ENCODE measurements around the gene GREB1. TPM values are rescaled to one million over a fixed set of nuclear protein-coding genes. Genes with fewer than 3 reads are reported as not detected.

GREB1 gene
- total RNA-seq, 1 experiment from 2014 or later = 0.57 TPM

DNA sequence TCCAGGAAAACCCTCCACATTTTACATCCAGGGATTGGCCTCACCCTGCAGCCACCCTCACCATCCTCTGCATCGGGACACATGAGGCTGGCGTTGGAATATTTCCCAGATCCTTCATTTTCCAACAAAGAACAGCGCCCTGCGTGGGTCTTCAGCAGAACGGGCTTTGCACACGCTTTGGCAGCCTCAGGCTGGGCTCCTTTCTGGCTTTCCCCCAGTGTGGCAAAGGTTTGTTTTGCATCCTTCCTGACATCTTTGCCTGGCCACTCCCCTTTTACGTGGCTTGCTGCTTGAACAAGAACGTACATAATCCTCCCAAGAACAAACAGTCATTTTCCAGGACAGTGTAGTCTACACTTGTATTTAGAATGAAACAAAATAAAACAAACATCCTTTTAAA, 25.6 kb upstream of the GREB1 start:
- no peak for DNase-seq (ENCODE audit: low read depth)

DNA sequence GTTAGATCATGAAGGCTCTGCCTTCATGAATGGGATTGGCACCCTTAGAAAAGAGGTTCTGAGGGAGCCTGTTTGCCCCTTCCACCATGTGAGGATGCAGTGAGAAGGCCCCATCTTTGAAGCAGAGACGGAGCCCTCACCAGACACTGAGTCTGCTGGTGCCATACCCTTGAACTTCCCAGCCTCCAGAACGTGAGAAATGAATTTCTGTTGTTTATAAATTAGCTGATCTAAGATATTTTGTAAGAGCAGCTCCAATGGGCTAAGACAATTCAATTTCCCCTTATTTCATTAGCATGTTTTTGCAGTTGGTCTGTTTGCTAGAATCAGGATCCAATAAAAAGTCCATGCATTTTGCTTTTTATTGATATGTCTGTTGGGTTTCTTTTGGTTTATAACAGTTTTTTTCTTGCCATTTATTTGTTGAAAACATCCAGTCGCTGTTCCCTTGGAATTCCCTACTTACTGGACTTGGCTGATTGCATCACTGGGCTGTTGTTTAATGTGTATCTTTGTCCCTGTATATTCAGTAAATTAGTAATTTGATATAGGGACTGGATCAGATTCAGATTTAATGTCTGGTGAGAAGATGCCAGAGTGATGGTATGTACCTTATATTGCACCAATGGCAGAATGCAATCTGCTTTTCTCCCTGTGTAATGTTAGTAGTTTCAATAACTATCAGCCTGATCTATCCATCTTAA, 24.0 kb upstream of the GREB1 start:
- DNase-seq (ENCODE audit: low read depth) = no peak

DNA sequence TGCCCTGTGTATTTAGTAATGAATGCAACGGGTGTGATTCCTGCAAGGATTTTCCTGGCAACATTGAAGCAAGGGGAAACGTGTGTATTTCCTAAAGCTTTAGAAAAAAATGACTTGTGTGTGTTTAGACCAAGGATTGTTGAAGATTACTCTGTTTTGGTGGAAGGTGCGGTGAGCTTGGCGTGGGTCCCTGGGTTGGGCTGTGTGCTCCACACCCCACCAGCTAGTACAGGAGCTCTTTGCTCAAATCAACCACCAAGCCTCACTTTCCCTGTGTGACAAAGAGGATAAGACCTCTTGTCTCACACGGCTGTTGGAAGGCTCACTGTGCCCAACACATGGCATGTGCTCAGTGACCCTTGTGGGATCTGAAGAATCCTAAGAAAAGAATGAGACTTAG, 21.4 kb upstream of the GREB1 start:
- DNase-seq (ENCODE audit: low read depth) = no peak

DNA sequence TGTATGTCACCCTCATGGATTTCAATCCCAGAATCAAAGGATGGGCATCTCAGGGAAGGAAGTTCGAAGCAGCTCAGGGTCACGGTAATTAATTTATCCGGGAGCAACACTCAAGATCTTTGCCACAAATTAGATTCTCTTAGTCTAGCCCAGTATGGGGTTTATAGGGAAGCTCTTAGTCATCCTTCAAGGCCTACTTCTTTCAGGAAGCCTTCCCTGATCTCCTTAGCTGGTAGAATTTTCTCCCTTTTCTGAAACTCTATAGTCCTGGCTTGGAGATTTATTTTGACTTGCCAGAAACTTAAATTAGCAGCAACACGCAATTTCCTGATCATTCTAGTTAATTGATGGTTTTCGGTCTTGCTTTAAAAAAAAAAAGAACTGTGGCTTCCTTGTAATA, 20.5 kb upstream of the GREB1 start:
- no peak for DNase-seq (ENCODE audit: low read depth)

DNA sequence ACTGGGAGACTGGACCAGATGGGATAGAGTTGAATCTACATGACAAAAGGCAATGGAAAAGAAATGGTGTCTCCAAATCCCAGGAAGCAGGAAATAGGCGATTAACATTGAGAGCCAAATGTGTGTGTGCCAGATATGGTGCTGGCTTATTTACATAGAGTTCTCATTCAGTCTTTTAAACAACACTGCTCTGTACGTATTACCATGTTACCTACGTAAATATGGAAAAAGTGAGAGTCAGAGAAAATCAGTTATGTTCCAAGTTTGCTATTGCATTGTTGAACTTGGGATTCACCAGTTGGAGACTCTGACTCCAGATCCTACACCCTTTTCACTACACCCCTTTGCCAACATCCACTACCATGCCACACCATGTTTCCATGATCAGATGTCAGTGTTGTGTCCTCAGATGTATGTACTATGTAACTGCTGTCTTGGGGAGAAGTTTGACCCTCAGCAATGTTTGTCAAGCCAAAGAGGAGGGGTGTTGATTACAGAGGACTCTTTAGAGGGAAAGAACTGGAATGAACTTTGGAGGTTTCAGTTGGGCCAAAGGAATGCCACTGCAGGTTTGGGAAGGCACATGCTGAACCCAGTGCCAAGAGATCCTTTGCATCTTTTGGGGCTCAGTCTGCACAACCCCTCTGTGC, 19.6 kb upstream of the GREB1 start:
- no peak for DNase-seq (ENCODE audit: low read depth)

DNA sequence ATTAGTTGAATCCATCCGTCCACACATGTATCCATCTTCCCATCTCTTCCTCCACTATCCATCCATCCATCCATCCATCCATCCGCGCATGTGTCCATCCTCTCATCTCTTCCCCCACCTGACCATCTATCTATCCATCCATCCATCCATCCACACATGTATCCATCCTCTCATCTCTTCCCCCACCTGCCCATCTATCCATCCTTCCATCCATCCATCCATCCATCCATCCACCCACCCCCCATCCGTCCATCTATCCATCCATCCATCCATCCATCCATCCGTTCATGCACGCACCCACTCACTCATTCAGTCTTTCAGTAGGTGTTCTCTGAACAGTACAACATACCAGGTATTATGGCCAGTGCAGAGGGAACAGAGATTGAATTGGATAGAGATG, 18.9 kb upstream of the GREB1 start:
- no peak for DNase-seq (ENCODE audit: low read depth)

DNA sequence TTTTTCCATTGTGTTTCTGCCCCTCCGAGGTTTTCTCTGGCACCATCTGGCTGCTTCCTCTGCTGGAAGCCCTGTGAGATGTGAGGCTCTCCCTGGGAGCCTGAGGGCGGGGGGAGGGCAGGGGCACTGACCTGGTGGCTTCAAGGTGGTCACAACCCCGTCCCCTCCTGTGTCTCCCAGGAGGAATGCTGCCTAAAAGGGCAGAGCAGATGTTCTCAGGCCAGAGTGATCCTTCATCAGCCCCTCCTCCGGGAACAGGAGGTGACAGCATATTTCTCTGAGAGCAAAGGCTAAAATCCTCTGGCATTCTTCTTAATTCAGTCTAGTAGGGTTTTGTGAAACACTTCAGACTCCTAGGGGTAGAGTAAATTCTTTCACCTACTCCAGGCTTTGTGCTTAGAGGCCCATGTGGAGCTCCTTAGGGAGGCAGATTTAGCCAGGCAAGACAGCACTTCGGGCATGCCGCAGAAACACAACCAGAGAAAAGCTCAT, 18.3 kb upstream of the GREB1 start:
- DNase-seq (ENCODE audit: low read depth) = no peak

DNA sequence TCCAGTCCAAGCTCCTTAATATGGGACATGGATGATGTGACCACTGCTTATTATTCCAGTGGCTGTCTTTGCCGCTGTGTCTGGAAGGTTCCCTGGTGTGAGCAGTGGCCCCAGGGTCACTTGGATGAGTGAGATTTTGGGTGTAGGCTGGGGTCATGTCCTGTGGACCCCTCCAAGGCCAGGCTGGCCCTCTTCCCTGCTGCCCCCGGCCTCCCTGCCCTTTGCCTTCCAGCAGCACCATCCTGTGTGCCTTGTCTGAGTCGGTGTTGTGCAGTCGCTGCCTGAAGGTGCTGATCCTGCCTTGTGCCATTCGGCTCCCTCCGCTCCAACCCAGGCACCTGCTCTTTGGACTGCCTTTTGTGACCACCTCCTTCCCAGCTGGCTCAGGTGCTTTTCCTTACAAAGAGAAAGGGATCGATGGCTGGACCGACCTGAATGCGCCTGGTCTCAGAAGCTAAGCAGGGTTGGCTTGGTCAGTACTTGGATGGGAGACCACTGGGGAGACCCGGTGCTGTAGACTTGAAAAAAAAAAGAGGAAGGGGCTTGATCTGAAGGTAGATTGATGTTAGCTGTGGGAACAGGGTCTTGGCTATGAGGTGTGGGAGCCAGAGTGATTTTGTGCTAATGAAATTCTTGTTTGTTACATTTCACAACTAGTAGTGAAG, 16.7 kb upstream of the GREB1 start:
- DNase-seq (ENCODE audit: low read depth) = no peak

DNA sequence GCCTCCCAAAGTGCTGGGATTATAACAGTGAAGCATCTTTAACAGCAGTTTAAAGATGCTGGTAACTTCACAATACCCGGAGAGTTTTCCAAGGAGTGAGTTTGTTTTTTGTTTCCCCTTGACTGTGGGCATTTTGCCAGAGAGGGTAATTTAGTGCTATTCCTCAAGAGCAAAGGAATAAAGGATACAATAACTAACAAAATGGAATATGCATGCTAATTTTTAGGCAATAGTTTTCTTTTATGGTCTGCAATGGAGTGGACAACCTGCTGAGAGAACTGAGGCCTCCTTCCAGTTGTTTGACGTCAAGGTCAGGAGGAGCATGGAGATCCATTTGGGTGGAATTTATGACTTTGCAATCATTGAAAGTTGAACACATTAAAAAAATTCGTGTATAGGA, 15.9 kb upstream of the GREB1 start:
- no peak for DNase-seq (ENCODE audit: low read depth)

DNA sequence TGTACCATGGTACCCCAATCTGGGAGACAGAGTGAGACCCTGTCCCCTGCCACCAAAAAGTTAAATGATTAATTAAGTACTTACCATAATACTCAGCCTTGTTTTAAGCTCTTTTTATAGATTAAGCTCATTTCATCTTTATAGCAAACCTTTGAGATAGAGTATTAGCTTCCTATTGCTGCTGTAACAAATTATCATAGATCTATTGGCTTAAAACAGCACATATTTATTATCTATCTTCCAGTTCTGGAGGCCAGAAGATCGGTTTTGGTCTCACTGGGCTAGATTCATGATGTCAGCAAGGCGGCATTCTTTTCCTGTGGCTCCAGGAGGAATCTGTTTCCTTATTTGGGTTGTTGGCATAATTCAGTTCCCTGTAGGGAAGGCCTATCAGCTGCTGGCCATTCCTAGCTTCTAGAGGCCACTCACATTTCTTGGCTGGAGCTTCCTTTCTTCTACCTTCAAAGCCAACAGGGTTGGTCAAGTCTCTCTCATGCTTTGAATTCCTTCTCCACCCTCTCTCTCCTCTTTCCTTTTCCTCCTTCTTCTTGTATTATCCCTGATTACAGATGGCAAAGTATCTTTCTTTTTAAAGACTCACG, 13.7 kb upstream of the GREB1 start:
- no peak for DNase-seq (ENCODE audit: low read depth)

DNA sequence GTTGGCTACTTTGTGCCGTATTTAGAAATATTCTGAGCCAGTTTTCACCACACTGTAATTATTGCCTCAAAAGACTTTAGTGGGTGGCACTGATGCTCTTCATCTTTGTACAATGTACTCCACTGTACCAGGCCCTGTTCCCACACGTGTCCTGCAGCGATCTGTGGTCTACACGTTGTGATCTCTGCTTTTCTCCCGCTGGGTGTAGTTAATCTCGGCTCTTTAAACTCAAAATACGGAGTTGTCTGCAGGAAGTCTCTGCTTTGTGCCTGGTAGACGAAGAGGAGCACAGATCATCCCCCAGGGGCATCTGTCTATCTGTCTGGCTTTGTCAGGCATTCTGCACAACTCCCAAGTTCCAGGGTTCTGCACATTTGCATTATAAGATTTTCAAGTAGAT, 12.1 kb upstream of the GREB1 start:
- DNase-seq (ENCODE audit: low read depth) = no peak

DNA sequence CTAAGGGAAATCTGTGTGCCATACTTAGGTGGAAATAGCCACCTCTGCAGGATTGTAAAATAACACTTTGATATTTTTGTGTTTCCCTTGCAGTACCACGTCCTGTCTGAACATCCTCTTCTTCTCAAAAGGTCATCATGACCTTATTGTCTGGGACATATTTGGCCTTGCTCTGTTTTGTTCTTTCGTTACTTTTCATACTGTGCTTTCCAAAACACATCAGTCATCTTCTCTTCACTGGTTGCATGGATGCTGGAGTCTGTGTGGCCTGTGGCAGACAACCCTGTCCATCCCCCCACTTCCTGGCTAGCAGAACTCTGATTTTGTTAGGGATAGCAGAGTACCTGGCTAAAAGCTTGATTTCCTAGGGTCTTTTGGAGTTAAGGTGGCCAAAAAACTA, 9.4 kb upstream of the GREB1 start:
- no peak for DNase-seq (ENCODE audit: low read depth)

DNA sequence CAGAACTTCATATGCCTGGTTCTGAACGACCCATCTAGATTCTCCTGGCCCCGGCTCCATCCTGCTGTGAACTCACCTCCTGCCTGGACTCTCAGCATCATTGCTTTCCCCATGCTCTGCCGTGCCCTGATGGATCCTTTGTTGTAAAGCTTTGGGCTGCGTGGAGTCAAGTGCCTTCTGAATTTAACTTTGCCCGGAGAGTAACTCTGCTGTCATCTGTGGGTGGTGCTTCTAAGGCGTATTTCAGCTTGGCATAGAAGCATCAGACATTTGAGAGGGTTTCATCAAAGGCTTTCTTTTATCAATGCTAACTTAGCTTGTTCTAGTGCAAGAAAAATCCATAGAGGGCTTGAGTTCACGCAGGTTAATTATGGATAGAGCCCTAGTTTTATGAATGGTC, 8.1 kb upstream of the GREB1 start:
- DNase-seq (ENCODE audit: low read depth) = no peak

DNA sequence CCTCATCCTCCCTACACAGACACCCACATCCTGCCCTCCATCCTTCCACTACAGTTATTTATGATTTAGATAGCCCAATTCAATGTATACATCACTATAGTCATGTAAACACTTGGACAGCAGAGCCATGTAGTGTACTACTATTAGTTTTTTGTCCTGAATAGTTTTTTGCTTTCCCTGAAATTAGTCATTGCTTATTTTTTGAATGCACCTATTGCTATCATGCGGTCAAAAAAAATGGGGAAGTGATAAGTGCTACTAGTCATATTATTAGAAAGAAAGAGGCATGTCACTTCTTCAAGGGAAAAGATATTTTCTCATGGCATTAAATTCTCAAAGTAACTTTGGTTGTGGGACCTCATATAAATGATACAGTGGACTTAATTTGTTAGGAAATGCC, 6.8 kb upstream of the GREB1 start:
- no peak for DNase-seq (ENCODE audit: low read depth)

DNA sequence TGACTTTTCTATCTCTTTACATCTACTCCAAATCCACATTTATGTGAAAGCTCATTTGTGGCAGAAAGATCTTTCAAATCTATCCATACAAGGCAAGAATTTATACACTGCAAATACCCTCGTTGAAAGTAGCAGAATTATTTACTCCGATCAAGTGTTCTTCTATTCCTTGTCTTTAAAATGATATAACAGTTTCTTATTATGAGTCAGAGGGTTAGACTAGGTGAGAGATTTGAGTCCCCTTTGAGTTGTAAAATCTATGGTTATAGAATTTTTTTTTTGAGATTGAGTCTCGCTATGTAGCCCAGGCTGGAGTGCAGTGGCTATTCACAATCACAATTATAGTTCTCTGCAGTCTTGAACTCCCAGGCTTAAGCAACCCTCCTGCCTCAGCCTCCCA, 5.6 kb upstream of the GREB1 start:
- DNase-seq (ENCODE audit: low read depth) = no peak

DNA sequence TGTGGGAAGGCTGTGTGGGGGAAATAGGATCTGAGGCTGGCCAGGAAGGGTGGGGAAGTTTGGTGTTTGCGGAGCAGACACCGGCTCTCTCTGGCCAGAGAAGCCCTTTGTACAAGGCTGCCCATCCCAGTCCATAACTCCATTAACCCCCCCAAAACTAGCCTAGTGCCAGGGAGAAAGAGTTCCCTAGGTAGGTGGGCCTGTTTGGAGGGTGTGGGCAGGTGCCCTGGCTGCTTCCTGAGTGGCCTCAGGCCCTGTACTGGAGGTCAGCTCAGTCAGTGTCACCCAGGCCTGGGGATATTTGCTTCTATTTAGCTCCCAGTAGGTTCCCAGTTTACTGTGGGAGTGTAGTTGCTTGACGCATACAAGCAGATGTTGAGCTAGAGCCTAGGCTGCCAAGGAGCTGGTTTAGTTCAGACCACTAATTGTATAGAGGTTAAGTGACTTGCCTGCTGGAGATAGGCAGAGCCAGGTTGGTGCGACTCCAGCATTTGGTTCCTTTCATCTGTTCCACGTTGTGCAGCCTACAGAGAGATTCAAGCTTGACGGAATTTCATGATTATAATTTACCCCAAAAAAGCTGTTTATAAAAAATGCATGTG, 2.9 kb upstream of the GREB1 start:
- peak; percentile 27 for DNase-seq (ENCODE audit: low read depth)

DNA sequence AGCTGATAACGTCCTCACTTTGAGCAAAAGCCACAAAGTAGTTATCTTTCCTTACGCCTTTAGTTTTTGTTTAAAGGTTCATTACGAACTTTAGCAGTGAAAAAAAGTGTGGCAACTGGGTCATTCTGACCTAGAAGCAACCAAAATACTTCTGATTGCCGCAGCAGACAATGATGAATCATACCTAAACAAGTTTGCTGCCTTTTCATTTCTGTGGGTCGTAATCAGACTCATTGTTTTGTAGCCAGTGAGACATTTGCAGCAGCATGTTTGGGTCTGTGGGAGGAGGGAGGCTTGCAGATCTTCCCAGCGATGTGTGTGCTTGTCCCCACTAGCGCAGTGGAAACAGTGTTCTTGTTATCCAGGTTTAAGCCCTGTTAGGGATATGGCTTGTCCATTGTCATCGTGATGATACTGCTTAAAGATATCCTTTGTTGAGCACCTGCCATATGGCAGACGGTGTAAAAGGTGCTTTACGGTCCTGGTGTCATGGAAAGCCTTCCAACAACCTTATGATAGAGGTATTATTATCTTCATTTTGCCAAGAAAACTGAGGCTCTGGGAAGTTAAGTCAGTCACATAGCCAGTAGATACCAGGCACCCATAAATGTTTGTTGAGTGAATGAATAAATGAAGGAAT, 1.3 kb upstream of the GREB1 start:
- DNase-seq (ENCODE audit: low read depth) = peak; percentile 47

DNA sequence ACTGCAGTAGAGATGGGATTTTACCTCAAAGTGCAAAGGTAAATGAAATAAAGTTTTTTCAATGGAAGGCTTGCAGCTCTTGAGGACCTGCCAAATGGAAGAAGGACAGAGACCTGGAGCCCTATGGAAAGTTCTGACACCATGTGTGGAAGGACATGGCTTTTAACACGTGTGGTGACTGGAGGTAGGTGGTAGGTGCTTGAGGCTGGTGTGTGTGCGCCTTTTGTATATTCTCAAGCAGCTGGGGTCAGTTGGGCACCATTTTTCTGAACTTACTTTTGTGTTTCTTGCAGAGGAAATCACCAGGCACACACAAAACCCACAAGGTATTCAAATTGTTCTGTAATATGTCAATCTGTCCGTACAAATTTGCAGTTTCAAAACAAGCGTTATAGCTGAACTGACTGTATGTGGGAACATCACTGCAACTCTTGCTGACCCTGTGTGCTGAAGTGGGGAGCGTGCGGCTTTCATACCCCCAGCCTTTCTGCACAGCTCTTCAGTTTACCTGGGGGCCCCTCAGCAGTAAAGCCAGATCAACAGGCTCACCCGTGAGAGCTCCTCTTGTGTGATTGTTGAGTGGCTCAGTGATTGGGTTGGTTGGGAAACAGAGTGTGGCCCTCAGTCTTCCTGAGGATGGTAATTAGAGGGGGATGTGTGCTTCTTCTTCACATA, 363 bp downstream of the GREB1 start:
- no peak for DNase-seq (ENCODE audit: low read depth)

DNA sequence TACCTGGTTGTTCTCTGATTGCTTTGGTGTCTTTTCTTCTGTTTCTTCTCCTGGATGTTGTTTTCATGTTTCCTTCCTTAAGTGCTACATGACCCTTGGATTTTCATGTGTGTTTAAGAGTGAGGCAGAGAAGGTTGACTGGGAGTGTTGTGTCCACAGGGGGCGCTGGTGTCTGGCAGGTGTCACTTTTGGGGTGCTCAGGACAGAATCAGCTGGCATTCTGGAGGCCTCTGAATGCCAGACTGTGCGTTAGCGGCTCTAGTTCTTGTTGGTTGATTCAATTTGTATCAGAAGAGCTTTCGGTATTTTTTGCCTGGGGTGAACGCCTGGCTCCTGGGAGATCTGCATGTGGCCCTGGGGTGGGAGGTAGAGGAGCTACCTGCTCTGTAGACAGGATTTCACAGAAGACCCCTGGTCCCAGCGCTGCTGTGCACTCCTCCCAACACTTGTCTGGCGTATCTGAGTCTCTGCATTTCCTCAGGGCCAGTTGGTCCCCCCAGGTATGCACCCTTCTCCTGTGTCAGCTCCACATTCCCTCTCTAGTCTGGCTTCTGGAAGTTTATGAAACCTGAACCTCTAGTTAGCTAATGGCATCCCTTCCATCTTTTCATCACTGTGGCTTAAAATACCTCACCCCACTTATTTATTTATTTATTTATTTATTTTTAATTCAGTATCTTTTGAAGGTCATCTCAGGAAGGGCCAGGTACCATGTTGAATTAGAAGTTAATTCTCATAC, 1.1 kb downstream of the GREB1 start:
- DNase-seq (ENCODE audit: low read depth) = no peak

DNA sequence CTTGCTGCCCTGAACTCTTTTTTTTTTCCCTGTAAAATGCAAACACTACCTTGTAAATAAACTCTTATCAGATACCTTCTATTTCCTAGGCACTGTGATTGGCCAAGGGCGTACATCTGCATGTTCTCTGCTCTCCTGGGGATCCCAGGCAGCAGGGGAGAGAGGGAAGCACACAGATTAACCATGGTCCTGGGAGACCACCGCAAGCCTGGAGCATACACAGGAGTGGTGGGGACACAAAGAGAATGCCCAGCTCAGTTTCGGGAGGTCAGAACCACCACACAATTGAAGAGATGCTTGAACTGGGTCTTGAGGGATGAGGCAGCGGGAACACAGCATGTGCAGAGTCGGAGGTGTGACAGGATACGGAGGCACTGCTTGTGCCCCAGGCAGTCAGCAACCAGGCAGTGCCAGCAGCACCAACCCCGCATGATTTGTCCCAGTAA, 2.1 kb downstream of the GREB1 start:
- DNase-seq (ENCODE audit: low read depth) = no peak
